HG03460 (cell line): ENCODE results near the gene EPB42.
"Not testable (repeated sequence)": the region's sequence is repeated elsewhere in the genome, so short reads cannot be mapped to it uniquely, and the experiment has no call there.

Source experiments
- ATAC-seq: cut with Tn5 transposase; IDR thresholded peaks from one replicate; pipeline ENCODE4 v1.9.1; 2021; ENCODE audit not compliant: unreplicated experiment

Gene EPB42

DNA sequence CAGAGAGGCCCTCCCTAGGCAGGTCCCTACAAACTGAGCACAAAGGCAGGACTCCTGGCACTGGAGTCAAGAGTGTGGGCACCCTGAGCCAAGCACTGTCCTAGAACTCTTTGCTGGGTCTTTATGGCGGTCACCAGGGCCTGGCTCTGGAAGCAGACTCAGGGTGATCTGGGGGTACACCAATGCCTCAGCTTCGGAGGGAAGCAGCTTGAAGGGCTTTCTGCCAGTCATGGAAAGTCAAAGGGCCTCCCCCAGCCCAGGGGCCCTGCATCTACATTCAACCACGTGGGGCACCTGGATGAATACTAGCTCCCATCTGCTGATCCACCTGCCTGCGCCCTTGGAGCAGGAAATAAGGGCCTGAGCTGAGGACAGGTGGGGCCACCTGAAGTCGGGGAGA lies 7.4 kb downstream of the EPB42 start:
- ATAC-seq = no peak

DNA sequence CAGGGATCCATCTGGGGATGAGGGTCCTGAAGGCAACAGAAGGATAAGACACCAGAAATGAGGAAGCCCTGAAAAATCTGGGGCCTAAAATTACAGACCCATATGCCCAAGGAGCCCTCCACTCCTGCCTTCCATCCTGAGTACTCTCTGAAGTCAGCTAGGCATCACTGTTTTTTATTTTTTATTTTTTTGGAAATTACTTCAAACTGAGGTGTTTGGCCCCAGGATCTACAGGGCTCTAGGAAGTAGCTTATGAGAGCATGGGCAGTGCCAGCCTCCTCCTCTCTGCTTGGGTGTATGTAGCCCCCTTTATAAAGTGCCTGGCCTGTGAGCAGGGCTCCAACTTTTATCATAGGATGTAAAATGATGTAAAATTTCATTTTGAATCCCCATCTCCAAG lies 7.9 kb downstream of the EPB42 start:
- ATAC-seq = no peak

DNA sequence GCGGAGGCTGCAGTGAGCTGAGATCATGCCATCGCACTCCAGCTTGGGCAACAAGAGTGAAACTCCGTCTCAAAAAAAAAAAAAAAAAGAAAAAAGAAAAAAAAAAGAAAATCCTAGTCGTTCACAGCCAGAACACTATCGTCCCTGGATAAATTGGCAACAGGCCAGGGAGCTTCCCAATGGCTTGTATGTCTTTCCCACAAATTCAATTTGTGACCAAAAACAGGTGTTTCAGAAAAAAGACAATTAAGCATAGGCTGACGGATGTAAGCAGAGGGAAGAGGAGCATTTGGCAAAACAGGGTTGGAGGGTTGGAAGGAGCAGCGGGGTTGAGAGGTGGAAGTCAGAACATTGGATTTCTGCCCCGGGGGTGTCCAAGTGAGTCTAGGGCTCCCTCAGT lies 8.5 kb downstream of the EPB42 start:
- no peak for ATAC-seq

DNA sequence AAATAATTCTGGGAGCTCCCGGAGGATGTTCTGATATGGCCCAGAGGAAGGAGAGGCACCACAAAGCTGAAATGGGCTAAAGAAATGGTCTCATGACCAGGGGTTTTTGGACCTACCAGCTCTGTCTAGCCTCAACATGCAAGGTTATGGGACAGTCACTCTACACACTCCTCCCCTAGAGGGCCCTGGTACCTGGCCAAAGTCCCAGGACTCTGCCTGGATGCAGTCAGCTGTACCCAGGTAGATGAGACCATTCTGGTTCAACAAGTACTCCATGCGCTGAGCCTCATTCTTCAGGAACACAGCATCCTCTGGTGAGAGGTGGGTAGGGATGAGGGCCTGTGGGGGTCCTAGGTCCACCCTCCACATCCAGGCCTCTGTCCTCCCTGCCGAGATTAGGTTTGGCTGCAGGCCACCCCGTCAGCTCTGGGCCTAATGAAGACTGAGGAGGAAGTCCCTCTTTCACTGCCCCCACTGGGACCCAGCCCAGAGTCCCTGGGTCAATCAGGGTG lies 9.5 kb downstream of the EPB42 start:
- ATAC-seq = no peak

DNA sequence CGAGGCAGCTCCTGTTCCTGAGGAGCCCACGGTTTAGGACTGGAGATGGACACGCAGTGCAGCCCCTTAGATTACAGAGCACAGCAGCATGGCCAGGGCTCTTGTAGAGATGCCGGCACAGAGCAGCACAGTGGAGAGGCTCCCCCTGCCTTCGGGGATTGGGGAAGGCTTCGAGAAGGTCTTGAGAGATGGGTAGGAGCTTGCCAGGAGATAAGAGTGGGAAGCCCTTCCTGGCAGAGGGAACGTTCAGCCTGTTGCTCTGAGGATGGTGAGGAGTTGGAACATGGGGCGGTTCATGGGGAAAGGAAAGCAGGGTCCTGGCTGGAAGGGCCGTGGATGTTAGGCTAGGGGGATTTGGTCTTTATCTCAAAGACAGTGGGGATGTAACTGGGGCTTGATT lies 10.0 kb downstream of the EPB42 start:
- ATAC-seq = no peak

DNA sequence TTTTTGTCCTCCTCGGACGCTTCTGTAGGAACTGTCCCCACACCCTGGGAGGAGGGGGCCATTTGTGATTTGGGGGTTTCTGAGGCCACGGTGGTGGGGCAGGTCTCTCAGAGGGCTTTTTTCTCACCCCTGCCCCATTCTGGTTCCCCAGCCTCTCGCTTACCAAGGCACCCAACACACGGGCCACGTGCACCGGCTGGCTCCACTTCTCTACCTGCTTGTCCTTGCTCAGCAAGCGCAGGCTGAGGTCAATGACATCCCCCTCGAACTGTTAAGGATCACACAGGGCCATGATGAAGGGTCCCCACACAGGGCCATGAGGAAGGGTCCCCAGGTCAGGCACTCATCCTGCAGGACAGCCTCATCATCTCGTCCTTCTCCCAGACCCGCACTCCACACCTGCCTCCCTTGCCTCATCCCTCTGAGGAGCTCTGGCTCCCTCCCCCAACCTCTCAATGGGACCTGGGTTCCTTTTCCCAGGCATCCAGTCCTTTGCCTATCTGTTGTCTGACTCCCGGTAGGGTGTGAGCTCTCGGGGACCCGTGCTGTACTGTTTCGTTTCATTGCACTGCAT lies 10.6 kb downstream of the EPB42 start:
- ATAC-seq = no peak

DNA sequence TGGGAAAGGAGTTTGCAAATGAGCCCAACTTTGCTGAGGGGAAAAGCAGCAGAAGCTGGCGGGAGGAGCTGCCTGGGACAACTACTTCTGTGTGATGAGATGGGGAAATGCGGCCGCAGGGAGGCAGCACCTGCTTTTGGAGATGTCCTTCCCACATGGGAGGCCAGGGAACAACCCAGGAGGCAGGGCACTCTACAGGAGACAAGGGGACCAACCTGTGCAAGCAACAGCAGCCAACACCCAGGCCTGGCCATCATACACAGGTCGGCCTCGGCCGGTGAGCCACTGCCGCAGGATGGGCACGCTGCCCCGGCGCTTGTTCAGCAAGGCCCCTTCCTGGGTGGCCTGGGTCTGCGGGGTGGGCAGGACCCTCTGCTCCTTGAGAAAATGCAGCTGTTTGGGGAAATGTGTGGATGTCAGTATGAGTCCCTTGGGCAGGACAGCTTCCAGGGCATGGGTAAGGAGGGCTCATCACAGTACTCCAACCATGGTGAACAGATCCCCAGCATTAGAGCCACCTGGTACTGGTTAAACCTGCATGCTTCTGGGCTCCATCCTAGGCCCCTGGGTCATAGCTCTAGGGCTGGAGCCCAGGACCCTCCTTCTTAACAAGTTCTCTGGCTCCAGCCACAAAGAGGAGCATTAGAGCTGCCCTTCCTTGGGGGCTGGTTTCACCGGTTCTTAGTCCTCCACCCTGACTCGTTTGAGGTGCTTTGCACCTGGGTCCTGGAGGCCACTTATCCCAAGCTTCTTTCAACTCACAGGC lies 11.6 kb downstream of the EPB42 start:
- ATAC-seq = no peak

DNA sequence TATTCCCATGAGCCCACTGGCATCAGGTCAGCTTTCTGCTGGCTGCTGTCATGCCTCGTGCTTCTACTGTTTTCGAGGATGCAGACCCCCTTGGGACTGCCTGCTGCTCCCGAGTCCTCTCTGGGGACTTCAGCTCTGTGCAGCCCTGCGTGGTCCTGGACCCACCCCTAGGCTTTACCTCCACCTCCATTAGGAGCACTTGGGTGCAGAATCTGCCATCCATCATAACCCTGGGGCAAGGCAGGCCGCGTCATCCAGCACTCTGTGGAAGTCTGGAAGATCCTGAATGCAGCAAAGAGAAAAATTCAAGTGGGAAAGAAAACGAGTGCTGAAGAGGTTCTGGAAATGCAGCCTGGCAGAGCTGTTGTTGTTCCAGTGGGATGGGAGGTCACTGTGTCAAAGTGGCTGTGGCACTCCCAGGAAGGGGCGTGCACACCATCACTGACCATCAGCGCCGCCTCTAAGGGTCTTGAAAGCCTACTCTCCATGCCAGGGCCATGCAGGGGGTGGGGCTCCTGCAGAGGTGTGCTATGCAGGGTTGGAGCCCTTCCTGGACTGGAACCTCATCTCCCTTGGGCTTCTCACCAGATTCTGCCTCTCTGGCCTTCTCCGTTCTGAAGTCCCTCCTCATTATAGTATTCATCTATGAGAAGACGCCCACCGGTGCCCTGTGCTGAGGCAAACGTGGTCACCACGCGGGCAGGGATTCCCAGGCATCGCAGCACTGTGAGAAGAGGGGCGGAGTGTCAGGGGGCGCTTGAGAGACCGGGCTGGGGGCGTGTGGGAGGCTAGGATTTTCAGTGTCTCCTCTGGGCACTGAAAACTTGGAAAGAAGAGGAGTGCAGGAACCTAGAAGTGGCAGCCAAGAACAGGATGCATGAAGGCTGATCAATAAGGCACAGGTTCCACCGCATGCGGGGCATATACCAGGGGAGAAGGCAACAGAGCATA lies 12.5 kb downstream of the EPB42 start:
- no peak for ATAC-seq

DNA sequence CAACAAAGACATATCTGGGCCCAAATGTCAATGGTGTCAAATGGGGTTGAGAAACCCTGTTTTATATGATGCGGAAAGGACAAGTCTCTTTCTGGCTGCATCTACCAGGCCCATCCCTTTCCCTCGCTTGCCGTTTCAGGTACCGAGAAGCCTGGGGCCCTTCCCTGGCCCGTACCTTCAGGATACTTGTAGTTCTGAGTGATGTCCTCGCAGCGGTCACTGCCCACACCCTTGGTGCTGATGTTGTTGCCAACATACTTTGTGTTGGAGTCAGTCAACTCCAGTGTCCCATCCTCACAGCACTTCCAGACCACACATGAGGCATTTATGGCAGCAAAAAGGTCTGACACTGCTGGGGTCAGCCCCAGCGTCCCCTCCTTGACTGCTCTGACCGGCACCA lies 13.8 kb downstream of the EPB42 start:
- ATAC-seq = no peak

DNA sequence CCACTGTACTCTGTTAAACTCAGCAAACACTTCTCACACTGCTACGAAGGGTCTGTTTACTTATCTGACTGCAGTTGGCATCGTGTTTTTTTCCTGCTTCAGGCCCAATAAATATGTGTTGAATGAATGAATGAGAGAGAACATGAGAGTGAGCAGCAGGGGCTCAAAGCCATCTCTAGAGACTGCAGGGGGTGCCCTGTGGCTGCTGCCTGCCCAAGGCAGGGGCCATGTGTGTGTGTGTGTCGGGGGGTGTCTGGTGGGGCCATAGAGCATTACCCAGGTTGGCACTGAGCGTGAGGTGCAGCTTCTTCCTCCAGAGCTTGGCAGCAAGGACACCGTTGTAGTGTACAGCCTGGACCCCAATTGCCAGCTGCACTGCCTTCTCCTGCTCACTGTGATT lies 14.8 kb downstream of the EPB42 start:
- ATAC-seq = no peak

DNA sequence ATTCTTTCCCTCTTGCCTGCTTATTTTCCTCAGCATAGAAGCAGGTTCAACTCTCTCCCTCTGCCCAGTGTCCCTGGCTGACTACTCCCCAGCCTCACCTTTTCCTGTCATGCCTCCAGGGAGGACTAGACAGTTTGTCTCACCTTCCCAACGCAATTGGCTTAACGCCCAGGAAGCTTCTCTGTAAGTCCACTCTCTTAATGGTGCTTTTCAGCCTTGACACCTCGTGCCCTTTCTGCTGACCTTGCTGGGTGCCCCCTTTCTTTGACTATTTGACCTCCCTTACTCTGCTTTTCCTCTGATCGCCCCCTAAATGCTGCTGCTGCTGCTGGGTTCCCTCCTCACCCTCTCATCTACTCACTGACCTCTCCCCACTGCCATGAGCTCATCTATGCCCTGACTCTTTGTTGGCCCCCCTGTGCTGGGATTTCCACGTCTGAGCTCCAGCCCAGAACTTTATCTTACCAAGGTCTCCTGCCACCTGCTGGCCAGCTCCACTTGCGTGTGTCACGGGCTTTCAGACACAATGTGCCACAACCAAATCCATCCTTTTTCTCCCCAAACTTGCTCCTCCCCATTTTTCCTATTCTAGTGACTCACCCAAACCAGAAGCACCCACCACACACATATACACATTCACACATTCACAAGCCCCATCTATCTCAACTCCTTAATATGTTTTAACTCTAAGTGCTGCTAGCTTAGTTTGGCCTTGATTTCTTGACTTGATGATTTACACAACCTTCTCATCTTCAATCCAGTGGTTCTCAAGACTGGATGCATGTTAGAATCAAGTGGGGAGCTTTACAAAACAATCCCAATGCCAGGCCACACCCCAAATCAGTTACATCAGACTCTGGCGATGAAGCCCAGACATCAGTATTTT lies 16.6 kb downstream of the EPB42 start:
- no peak for ATAC-seq

DNA sequence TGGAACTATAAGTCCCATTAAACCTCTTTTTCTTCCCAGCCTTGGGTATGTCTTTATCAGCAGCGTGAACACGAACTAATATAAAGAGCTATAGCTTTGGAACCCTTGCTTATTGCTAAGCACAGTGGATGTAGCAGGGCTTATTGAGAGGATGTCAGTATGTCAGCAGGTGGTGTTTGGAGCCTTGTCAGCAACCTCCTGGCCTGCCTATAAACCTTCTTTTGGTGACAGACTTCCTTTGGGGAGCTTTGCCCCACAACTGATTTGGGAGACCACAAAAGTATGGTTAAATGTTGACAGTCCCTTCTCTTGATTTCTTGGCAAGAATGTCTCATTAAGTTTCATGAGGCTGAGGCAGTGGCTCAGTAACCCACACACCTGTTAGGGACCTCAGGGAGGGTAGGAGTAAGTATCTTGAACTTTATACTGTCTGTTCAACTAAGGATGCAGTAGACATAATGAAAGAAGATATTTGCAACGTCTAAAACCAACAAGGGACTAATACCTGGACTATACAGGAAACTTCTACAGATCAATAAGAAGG lies 20.8 kb downstream of the EPB42 start:
- no peak for ATAC-seq

DNA sequence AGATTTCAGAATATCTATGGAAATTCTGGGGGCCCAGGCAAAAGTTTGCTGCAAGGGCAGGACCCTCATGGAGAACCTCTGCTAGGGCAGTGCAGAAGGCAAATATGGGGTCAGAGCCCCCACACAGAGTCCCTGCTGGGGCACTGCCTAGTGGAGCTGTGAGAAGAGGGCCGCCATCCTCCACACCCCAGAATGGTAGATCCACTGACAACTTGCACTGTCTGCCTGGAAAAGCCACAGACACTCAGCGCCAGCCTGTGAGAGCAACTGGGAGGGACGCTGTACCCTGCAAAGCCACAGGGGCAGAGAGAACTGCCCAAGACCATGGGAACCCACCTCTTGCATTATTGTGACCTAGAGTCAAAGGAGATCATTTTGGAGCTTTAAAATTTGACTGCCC lies 21.8 kb downstream of the EPB42 start:
- no peak for ATAC-seq

DNA sequence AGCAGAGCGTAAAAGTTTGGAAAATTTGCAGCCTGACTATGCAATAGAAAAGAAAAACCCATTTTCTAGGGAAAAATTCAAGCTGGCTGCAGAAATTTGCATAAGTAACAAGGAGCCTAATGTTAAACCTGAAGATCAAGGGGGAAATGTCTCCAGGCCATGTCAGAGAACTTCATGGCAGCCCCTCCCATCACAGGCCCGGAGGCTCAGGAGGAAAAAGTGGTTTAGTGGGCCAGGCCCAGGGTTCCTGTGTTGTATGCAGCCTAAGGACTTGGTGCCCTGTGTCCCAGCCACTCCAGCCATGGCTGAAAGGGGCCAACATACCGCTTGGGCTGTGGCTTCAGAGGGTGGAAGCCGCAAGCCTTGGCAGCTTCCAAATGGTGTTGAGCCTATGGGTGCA lies 22.3 kb downstream of the EPB42 start:
- not testable (repeated sequence) for ATAC-seq

DNA sequence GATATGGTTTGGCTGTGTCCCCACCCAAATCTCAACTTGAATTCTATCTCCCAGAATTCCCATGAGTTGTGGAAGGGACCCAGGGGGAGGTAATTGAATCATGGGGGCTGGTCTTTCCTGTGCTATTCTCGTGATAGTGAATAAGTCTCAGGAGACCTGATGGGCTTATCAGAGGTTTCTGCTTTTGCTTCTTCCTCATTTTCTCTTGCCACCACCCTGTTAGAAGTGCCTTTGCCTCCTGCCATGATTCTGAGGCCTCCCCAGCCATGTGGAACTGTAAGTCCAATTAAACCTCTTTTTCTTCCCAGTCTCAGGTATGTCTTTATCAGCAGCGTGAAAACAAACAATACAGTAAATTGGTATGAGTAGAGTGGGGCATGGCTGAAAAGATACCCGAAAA lies 23.0 kb downstream of the EPB42 start:
- not testable (repeated sequence) for ATAC-seq

DNA sequence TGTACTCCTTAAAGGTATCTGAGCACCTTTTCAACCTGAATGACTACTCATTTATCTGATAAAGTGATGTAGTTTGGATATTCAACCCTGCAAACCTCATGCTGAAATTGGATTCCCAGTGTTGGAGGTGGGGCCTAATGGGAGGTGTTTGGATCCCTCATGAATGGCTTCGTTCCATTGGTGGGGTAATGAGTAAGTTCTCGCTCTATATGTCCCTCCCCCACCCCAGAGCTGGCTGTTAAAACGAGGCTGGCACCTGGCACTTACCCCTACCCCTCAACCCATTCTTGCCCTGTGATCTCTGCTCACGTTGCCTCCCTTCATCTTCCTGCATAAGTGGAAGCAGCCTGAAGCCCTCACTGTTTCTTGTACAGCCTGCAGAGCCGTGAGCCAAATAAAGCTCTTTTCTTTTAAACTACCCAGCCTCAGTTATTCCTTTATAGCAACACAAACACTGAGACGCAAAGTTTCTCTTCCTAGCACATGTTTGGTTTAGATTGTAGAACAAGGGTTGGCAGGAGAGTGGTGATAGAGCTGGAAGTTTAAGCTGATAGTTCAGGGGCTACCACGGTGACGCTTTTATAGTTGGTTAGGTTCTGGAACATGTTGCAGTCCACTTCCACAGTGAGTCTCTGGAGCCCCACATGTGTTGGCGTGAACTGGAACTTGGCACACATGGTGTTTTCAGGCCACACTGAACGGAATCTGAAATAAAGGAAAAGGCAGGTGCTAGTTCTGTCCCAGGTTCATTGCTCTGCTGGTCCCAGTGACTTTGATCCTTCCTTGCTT lies 23.9 kb downstream of the EPB42 start:
- ATAC-seq = no peak

DNA sequence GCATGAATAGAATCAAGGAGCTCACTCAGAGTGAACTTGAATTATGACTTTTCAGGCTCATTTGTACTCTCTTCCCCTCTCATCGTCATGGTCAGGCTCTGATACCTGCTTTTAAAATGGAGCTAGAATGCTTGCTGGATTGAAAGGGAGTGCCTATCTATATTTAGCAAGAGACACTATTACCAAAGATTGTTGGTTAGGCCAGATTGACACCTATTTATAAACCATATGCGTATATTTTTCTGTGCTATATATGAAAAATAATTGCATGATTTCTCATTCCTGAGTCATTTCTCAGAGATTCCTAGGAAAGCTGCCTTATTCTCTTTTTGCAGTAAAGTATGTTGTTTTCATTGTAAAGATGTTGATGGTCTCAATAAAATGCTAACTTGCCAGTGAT lies 26.0 kb downstream of the EPB42 start:
- no peak for ATAC-seq

DNA sequence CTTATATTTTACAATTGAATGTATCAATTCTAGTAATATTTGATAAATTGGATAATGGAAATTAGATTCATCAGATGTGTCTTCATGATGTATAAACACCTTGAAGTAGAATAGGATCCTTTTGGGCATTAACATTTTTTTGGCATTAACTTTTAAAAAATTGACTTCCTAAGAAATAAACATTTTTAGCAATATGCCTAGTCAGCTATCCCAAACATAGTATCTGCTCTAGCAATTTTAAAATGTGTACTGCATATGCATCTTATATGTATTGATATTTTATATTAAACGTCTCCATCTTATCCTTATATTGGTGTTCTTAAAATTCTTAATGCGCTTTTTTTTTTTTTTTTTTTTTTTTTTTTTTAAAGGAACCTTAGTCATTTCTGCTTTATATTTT lies 27.1 kb downstream of the EPB42 start:
- no peak for ATAC-seq

DNA sequence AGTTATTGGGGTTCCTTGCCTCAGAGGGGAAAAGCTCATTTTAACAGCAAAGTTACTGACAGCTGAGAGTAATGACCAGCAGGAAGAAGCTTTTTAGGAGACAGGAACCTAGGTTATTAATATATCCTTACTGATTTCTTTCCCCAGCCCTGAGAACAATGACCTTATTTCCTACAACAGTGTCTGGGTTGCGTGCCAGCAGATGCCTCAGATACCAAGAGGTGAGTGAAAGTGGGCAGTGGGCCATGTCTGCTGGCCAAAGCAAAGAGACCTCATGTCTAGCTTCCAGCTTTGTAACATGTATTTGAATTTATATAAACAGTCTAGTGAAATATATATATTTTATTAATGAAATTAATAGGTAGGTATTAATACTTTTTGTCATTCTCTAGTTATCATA lies 30.6 kb downstream of the EPB42 start:
- ATAC-seq = no peak

DNA sequence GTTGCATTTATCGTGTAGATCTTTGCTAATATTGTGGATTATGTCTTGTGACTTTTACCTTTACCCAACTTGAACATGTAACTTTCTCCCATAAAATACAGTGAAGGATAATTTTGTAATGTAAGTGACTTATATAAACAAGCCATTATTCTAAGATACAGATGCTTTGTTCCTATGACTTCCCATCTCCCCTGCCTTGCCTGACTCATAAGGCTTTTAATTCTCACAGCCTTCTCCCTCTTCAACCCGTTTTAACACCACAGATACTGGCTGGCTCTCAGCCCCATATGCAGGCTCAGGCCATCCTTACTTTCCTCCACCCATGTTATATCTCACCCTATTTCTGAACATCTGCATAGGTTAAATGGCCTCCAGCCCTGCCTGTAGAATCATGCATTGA lies 31.5 kb downstream of the EPB42 start:
- no peak for ATAC-seq
